HG02981 (cell line): Measurements from ENCODE around the gene PLEKHS1.
"Not testable (repeated sequence)": the region's sequence is repeated elsewhere in the genome, so short reads cannot be mapped to it uniquely, and the experiment has no call there.

Experiments
- ATAC-seq: cut with Tn5 transposase; IDR thresholded peaks from one replicate; pipeline ENCODE4 v1.9.1; 2021; ENCODE audit warnings: mild to moderate bottlenecking, moderate library complexity; ENCODE audit not compliant: unreplicated experiment

PLEKHS1 gene

DNA sequence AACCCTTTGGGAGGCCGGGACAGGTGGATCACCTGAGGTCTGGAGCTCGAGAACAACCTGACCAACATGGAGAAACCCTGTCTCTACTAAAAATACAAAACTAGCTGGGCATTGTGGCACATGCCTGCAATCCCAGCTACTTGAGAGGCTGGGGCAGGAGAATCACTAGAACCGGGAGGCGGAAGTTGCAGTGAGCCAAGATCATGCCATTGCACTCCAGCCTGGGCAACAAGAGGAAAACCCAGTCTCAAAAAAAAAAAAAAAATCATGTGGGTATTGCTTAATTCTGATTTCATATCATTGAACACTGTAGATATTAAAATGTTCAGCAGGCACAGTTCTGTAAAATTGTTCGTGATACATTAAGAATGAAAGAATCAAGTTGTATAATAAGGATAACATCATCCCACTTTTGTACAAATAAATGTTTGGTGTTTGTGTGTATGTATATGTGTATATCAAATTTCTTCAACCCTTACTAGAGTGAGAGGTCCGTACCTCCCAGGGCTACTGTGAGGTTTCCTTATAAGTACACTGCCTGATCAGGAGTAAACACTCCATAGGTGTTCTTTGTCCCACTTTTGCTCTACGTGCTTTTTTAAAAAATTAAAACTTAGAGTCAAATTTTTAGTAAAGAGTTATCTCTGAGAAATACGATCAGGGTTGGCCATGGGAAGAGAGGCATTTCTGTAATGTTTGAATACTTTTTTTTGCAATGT is 31.7 kb downstream of the PLEKHS1 start:
- ATAC-seq, result no peak

DNA sequence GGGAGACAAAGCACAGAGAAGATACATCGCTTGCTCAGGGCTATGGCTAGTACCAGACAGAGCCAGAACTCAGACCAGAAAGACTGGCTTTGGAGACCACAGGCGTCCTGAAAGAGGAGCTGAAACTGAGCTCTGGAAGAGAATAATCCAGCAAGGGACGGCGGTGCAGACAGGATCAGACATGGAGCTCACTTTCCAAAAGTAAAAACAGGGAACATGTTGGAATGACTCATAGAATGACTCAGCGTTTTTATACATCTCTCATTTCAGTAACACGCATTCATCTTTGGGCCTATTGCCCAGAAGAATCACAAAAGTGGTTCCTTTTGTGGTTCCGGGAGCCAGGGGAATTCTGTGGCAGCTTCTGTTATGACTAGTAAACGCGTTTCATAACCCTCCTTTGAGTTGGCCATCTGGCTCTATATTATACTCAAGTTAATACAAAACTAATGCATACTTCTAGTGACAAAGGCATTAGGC is 37.2 kb downstream of the PLEKHS1 start:
- peak; percentile 89 for ATAC-seq

DNA sequence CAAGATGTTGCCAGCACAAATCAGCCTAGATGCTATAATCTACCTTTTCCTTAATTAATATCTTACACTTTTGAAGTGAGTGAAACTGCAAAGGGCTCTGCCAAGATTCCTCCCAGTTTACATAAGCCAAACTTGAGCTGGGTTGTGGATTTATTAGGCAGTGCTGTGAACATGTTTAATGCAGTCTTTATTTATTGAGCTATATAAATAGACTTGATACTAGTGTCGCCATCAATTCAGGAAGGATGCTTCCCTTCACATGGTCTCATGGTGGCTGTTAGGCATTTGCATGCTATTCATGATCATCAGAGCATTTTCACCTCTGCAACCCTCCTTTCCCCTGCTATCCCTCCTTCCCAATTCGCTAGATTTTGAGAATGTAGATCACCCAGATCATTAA is 40.2 kb downstream of the PLEKHS1 start:
- ATAC-seq, result no peak

DNA sequence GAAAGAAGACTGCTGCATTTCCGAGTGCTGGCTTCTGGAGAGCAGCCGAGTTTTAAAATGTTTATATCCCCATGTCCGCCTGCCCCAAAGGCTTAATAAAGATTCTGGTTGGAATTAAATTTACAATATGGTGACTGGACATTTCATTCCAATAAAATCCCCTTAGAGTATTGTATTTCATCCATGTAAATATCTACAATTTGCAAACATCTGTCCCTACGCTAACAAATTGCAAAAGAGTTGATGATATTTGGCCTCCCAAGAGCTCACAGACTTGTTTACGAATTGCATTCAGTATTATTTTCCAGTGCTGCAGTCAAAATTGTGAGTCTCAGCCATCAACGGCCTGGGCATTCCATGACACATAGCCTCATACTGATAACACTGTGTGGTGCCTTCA is 50.1 kb downstream of the PLEKHS1 start:
- ATAC-seq, result no peak

DNA sequence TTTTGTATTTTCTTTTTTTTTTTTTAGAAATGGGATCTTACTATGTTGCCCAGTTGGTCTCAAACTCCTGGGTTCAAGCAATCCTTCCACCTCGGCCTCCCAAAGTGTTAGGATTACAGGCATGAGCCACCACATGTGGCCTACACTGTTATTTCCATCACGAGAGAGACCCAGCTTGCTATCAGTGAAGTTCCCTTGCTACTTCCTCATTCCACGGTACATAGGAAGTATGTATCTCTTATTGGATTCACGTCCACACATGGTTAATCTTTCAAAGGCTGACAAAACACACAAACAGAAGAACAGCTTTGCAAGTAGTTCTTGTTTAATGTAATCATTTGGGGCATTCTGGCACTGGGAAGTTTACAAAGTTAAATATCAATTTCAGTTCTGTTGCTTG is 51.5 kb downstream of the PLEKHS1 start:
- no peak for ATAC-seq

GRCh38 chr10:113806503-113806902 is 55.0 kb downstream of the PLEKHS1 start:
- no peak for ATAC-seq

DNA sequence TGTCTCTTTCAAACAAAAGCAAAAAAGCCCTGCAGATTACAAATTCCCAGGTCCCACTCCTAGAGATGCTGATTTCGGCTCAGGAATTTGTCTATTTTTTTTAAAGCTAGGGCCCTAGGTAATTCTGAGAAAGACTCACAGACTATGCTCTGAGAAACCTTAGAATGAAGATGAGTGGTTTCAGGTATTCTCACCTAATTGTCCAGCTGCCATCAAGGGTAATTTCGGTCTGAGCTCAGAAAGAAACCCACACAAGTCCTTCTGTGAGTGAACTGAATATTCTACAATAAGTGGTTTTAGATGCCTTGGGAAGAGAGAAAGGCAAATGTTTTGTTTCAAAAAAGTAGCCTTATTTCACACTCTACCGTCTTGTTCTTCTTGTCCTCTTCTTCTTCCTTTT is 56.7 kb downstream of the PLEKHS1 start:
- ATAC-seq, result no peak

GRCh38 chr10:113814700-113815099 is 63.2 kb downstream of the PLEKHS1 start:
- not testable (repeated sequence) for ATAC-seq

DNA sequence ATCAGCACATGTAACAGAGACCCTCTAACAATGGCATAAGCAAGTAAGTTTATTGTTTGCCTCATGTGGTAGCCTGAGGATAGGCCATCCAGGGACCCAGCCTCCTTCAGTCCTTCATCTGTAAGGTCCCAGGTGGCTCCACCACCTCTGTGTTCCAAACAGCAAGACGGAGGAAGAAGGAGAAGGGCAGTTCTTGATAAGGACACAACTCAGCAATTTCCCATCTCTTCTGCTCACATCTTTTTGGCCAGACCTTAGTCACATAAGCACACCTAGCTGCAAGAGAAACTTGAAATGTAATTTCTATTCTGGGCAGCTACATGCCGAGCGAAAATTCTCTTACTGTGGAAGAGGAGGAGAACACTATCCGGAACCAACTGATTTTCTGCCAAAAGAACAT is 68.5 kb downstream of the PLEKHS1 start:
- ATAC-seq, result no peak

- no peak for ATAC-seq
These were observed 69.0 kb downstream of the PLEKHS1 start for GRCh38 chr10:113820507-113820906.

DNA sequence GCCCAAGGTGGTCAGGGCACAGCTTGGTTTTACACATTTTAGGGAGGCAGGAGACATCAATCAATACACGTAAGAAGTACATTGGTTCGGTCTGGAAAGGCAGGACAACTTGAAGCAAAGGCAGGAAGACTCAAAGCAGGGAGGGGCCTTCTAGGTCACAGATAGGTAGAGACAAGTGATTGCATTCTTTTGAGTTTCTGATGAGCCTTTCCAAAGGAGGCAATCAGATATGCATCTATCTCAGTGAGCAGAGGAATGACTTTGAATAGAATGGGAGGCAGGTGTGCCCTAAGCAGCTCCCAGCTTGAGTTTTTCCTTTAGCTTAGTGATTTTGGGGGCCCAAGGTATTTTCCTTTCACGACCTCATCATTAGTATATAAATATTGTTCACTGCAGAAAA is 69.8 kb downstream of the PLEKHS1 start:
- ATAC-seq, result not testable (repeated sequence)

- no peak for ATAC-seq
These were observed 70.7 kb downstream of the PLEKHS1 start for GRCh38 chr10:113822174-113822573.

GRCh38 chr10:113823389-113823788 is 71.9 kb downstream of the PLEKHS1 start:
- ATAC-seq, result no peak

- no peak for ATAC-seq
These were observed 74.3 kb downstream of the PLEKHS1 start for GRCh38 chr10:113825791-113826190.

GRCh38 chr10:113828567-113828966 is 77.1 kb downstream of the PLEKHS1 start:
- not testable (repeated sequence) for ATAC-seq
